DMS153 treated with DMSO at 0.1 percent for 48 hours (cell line): ENCODE data around the gene ACOX1.

Experiments used
- DNase-seq: peaks from one replicate; lab custom pipeline; 2025; ENCODE audit not compliant: unreplicated experiment; lab: John Stamatoyannopoulos, UW

ACOX1 gene

DNA sequence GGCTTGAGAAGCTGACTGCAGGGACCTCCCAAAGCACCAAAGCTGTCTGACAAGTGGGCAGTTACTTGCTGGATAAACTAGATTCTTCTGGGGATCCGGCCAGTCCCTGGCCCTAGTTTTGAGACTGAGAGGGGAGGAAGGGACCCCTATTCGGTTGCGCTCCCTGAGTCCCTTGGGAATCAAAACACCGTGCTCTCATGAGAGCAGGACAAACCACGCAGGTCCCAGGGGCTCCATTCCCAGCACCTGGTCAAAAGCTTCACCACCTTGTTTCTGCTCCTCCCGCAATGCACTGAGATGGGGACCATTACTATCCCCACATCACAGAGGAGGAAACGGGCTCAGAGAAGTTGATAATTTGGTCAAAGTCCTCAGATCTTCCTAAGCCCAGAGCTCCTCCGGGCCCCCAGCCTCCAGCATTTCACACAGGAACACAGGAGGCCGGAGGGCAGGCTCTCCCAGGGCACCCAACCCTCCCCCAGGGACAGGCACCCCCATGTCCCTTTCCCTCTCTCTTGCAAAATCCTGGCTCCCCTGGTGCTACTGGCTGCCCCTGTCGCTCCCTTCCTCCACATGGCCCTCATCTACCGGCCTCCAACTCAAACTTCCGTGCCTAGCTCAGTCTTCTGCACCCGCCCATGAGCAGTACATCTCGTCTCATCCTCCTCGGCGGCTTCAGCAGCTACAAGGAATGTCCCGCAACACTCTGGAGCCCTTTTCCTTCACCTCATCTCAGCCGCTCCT, 85.5 kb downstream of the ACOX1 start:
- DNase-seq: no peak

GRCh38 chr17:75892556-75893224, 86.3 kb downstream of the ACOX1 start:
- DNase-seq: no peak

DNA sequence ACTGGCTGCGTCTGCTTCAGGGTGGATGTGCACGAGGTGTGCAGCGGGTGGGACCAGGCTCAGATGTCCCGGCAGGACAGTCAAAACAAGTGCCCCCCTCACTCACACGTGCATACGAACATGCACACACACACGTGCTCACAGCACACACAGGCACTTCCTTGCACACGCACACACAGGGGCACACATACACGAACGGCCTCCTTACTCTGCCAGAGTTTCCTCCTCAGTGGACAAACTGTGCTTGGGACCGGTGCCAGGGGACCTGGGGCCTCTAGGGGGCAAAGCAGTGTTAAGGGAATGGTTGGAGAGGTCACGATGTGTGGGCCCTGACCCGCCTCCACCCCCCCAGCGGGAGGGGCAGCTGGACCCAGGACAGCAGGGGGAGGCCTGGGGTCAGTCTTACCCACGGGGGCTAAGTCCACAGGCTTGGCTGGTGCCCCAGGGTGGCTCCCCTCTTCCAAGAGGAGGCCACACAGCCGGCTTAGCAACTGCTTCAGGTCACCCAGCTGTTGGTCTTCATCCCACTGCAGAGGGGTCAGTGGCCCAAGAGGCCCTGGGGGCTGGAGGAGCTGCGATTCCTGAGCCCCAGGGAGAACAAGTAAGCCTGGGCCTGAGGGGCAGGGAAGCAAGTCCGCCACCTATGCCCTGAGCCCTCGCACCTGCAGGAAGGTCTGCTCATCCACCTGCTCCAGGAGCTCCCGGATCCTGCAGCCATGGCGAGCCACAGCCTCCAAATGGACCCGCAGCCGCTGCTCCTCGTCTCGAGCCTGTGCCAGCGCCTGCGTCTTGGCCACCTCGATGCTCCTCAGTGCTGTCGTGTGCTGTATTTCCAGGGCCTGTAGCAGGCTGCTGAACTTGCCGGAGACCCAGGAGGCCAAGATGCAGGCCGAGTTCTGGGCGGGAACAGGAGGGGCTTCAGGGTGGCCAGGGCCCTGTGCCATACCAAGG, 87.1 kb downstream of the ACOX1 start:
- no peak for DNase-seq
